GM08714 (cell line): Measurements from ENCODE around the gene REG1A.

Experiments
- H3K4me3 ChIP-seq: fragments of 200-500 bp; sonication (Bioruptor generic); 2 replicates; pipeline ENCODE4 v1.5.1; 2014; ENCODE audit warnings: mild to moderate bottlenecking, low read length, inconsistent platforms
- ZNF274 ChIP-seq: IDR thresholded peaks from 2 replicates; pipeline ENCODE4 v1.6.1; 2012; ENCODE audit warnings: mild to moderate bottlenecking, low read depth, low read length

The REG1A gene

GRCh38 chr2:79114797-79115494 lies 5.3 kb upstream of the REG1A start:
- TF ChIP-seq ZNF274, result no peak
- H3K4me3 ChIP-seq, result no peak overlapping the region

- TF ChIP-seq ZNF274, result no peak
- no peak overlapping the region for H3K4me3 ChIP-seq
Observed at GRCh38 chr2:79116997-79117928, 3.0 kb upstream of the REG1A start.

- TF ChIP-seq ZNF274, result no peak
- no peak overlapping the region for H3K4me3 ChIP-seq
Observed at GRCh38 chr2:79122676-79123075, 2.4 kb downstream of the REG1A start.

- no peak for TF ChIP-seq ZNF274
- H3K4me3 ChIP-seq, result no peak overlapping the region
Observed at GRCh38 chr2:79124907-79125720, 4.8 kb downstream of the REG1A start.

GRCh38 chr2:79125721-79125985 lies 5.4 kb downstream of the REG1A start:
- H3K4me3 ChIP-seq, result no peak overlapping the region
- TF ChIP-seq ZNF274, result no peak

GRCh38 chr2:79128406-79128805 lies 8.1 kb downstream of the REG1A start:
- TF ChIP-seq ZNF274, result no peak
- H3K4me3 ChIP-seq, result no peak overlapping the region

GRCh38 chr2:79129260-79129659 lies 9.0 kb downstream of the REG1A start:
- H3K4me3 ChIP-seq, result no peak overlapping the region

GRCh38 chr2:79129804-79130203 lies 9.5 kb downstream of the REG1A start:
- no peak overlapping the region for H3K4me3 ChIP-seq
- TF ChIP-seq ZNF274, result no peak

More at GRCh38 chr2:79129260-79129659, 9.0 kb downstream of the REG1A start:
- no peak for TF ChIP-seq ZNF274

- H3K4me3 ChIP-seq, result no peak overlapping the region
- no peak for TF ChIP-seq ZNF274
Observed at GRCh38 chr2:79131687-79132086, 11.4 kb downstream of the REG1A start.

- TF ChIP-seq ZNF274, result no peak
- H3K4me3 ChIP-seq, result no peak overlapping the region
Observed at GRCh38 chr2:79138385-79138784, 18.1 kb downstream of the REG1A start.

GRCh38 chr2:79139423-79139822 lies 19.1 kb downstream of the REG1A start:
- H3K4me3 ChIP-seq, result no peak overlapping the region
- TF ChIP-seq ZNF274, result no peak

GRCh38 chr2:79155826-79156476 lies 35.7 kb downstream of the REG1A start:
- TF ChIP-seq ZNF274, result no peak
- no peak overlapping the region for H3K4me3 ChIP-seq

GRCh38 chr2:79159030-79159429 lies 38.7 kb downstream of the REG1A start:
- no peak overlapping the region for H3K4me3 ChIP-seq
- no peak for TF ChIP-seq ZNF274

- no peak within 1 kb of the TSS for H3K4me3 ChIP-seq
- TF ChIP-seq ZNF274, result no peak
Observed at GRCh38 chr2:79159653-79160052, 39.4 kb downstream of the REG1A start, which contains the start of gene REG3A. REG3A (minus strand) TSS chr2:79159753; CDS start chr2:79159405, 348 bp downstream.
